Fibroblast of the aortic adventitia (primary cell): Measurements from ENCODE around the gene NUP43. TPM values are rescaled to one million over a fixed set of nuclear protein-coding genes. Genes with fewer than 3 reads are reported as not detected.
"Not testable (repeated sequence)": the region's sequence is repeated elsewhere in the genome, so short reads cannot be mapped to it uniquely, and the experiment has no call there.

Experiments
- DNase-seq: peaks from one replicate; pipeline ENCODE4 v3.0.0-alpha.2; 2010; ENCODE audit warnings: low read depth
- H3K4me3 ChIP-seq: 2 replicates; pipeline ENCODE4 v1.5.1; 2011; ENCODE audit warnings: low read depth, mild to moderate bottlenecking, control low read depth, low read length, moderate library complexity
- total RNA-seq: library from RNA; depleted of rRNA; stranded (reverse); fragments of >200 nt; gene quantifications from 2 replicates; pipeline ENCODE4 v1.2.3, GENCODE V29; 2012; ENCODE audit warnings: low replicate concordance
- TF ChIP-seq, protein P1 (sequence below): IDR thresholded peaks from 2 replicates; pipeline ENCODE4 v1.5.1; 2011; ENCODE audit warnings: mild to moderate bottlenecking, low read length, control low read depth, inconsistent platforms; ENCODE audit not compliant: insufficient read depth

The NUP43 gene
- total RNA-seq, 1 donor = 45.6 TPM

DNA sequence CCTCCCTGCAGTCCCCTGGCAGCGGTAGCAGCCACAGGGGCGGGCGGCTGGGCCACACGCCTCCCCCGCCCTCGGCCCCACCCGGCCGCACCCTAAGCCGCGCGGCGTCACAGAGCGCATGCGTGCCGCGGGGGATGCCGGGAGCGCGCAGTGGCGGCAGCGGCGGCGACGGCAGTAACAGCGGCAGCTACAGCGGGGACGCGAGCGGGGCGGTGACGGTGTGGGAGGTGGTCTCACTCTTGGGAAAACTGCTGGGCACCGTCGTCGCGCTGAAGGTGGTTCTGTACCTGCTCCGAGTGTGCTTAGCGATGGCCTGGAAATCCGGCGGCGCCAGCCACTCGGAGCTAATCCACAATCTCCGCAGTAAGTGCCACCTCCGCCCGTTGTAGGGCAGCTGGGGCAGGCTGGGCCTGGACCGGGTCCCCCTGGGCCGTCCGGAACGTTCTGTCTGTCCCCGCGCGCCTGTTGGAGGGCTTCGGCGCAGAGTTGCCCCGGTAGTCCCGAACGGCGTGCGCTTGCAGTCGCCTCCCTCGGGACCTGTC, 3.3 kb upstream of the NUP43 start, which contains the start of gene PCMT1:
Gene PCMT1 (plus strand): TSS at position 148 of the 542 bp plus-strand sequence. CDS start 161 bp downstream, at position 309.
- H3K4me3 ChIP-seq = peak within 1 kb of the TSS; percentile 97
- peak; percentile 83 for DNase-seq
- TF ChIP-seq, protein P1, sequence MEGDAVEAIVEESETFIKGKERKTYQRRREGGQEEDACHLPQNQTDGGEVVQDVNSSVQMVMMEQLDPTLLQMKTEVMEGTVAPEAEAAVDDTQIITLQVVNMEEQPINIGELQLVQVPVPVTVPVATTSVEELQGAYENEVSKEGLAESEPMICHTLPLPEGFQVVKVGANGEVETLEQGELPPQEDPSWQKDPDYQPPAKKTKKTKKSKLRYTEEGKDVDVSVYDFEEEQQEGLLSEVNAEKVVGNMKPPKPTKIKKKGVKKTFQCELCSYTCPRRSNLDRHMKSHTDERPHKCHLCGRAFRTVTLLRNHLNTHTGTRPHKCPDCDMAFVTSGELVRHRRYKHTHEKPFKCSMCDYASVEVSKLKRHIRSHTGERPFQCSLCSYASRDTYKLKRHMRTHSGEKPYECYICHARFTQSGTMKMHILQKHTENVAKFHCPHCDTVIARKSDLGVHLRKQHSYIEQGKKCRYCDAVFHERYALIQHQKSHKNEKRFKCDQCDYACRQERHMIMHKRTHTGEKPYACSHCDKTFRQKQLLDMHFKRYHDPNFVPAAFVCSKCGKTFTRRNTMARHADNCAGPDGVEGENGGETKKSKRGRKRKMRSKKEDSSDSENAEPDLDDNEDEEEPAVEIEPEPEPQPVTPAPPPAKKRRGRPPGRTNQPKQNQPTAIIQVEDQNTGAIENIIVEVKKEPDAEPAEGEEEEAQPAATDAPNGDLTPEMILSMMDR = no peak

DNA sequence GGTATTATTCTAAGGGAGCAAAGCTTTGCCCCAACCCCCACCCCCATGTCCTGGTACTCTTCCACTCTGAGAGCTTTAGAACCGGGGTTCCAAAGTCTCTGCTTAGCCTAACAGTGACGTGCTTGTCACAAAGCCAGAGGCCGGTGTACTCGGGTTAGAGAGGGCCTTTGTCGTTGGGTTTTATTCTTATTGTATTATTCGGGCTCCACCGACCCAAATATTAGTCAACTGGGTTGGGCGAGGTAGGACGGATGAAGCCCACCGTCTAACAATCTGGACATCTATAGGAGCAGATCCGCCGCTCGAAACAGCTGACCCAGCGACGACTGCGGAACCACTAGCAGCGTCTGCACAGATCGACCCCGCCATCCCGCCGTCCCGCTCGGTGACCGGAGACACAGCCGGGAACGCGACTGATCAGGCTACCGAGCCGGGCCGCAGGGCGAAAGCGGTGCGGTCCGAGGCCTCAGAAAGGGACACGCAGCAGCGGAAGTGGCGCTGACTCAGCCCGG, 2.8 kb upstream of the NUP43 start:
- not testable (repeated sequence) for DNase-seq
- H3K4me3 ChIP-seq = peak overlapping the region; percentile 97

GRCh38 chr6:149745252-149745651, 1.1 kb downstream of the NUP43 start:
- DNase-seq = not testable (repeated sequence)
- peak overlapping the region; percentile 98 for H3K4me3 ChIP-seq

- TF ChIP-seq, protein P1 = no peak
- no peak for DNase-seq
- no peak overlapping the region for H3K4me3 ChIP-seq
These were observed 11.4 kb downstream of the NUP43 start for GRCh38 chr6:149734915-149735314.

- TF ChIP-seq, protein P1 = no peak
- no peak overlapping the region for H3K4me3 ChIP-seq
- DNase-seq = no peak
These were observed 13.1 kb downstream of the NUP43 start for GRCh38 chr6:149733089-149733720.

DNA sequence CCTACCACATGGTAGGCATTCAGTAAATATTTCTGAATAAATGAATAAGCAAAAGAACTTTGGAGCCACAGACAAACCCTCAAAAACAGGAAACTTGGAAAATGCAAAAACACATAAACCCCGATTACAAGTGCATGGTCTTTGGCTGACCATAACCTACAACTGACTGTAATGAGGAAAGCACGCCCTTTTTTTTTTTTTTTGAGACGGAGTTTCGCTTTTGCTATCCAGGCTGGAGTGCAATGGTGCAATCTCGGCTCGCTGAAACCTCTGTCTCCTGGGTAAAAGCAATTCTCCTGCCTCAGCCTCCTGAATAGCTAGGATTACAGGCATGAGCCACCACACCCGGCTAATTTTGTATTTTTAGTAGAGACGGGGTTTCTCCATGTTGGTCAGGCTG, 16.5 kb downstream of the NUP43 start:
- H3K4me3 ChIP-seq = no peak overlapping the region
- no peak for DNase-seq
- TF ChIP-seq, protein P1 = no peak

DNA sequence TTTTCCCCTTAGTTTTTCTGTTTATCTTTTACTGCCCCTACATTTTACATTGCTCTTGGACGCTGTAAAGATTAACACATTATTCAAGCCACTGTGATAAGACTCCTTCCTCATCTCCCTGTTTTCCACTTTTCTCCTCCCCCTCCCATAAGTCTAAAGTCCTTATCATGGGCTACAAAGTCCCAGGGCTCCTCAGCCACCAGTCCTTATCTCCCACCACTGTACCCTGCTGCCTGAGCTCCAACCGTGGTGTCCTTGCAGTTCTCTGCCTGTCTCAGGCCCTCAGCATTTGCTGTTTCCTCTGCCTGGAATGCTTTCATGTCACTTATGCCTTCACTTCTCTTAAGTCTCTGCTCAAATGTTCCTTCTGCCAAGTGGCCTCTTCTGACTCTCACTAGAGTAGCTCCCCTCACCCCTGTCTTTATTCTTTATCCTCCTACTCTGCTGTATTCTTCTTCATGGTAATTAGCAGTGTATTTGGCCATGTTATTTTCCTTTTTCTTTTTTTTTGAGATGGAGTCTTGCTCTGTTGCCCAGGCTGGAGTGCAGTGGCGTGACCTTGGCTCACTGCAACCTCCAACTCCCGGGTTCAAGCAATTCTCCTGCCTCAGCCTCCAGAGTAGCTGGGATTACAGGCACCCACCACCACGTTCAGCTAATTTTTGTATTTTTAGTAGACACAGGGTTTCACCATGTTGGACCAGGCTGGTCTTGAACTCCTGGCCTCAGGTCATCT, 17.7 kb downstream of the NUP43 start:
- TF ChIP-seq, protein P1 = no peak
- H3K4me3 ChIP-seq = no peak overlapping the region
- DNase-seq = no peak
